Immature natural killer cell (primary cell): ENCODE results near the gene FLYWCH1. TPM values are rescaled to one million over a fixed set of nuclear protein-coding genes. Genes with fewer than 3 reads are reported as not detected.
A peak's percentile ranks its signal among the peaks of the same experiment; 100 is the strongest.

Experiments
- DNase-seq, 3 donors: peaks; one replicate each; pipeline ENCODE4 v3.0.0; 2022; ENCODE audit warnings: mixed read lengths in 1 of 3
- H3K27ac Mint-ChIP-seq, 6 donors: one replicate each; pipeline ENCODE4 v1.8.0; 2020; ENCODE audit warnings: mixed read lengths in 6 of 6, mild to moderate bottlenecking in 5 of 6, inconsistent platforms in 4 of 6, moderate library complexity in 3 of 6
- H3K27me3 Mint-ChIP-seq, 3 donors: one replicate each; pipeline ENCODE4 v1.8.0; 2020 to 2021; ENCODE audit warnings: low read depth in 3 of 3, mild to moderate bottlenecking in 3 of 3, mixed read lengths in 3 of 3, moderate library complexity in 3 of 3, inconsistent platforms in 1 of 3
- H3K36me3 Mint-ChIP-seq, 3 donors: one replicate each; pipeline ENCODE4 v1.8.0; 2020; ENCODE audit warnings: mixed read lengths in 3 of 3, inconsistent platforms in 2 of 3, mild to moderate bottlenecking in 2 of 3
- H3K4me1 Mint-ChIP-seq, 2 donors: one replicate each; pipeline ENCODE4 v1.8.0; 2020; ENCODE audit warnings: inconsistent platforms in 2 of 2, mild to moderate bottlenecking in 2 of 2, mixed read lengths in 2 of 2, moderate library complexity in 1 of 2
- H3K4me3 Mint-ChIP-seq, 5 donors: one replicate each; pipeline ENCODE4 v1.8.0; 2020; ENCODE audit warnings: mild to moderate bottlenecking in 5 of 5, mixed read lengths in 5 of 5, inconsistent platforms in 3 of 5, moderate library complexity in 3 of 5
- H3K9me3 Mint-ChIP-seq, 6 donors: one replicate each; pipeline ENCODE4 v1.8.0; 2020; ENCODE audit warnings: mild to moderate bottlenecking in 6 of 6, mixed read lengths in 6 of 6, inconsistent platforms in 4 of 6, moderate library complexity in 3 of 6
- polyA plus RNA-seq, 3 donors: library from polyadenylated mRNA; unstranded; fragments of 300-500 nt; fragmentation: Illumina TruSeq; gene quantifications; one replicate each; pipeline ENCODE4 v1.2.3, GENCODE V29; 2021

The FLYWCH1 gene
- polyA plus RNA-seq, 3 donors from 2014 or later: 2.5 to 16.1 (median 4.8) TPM

DNA sequence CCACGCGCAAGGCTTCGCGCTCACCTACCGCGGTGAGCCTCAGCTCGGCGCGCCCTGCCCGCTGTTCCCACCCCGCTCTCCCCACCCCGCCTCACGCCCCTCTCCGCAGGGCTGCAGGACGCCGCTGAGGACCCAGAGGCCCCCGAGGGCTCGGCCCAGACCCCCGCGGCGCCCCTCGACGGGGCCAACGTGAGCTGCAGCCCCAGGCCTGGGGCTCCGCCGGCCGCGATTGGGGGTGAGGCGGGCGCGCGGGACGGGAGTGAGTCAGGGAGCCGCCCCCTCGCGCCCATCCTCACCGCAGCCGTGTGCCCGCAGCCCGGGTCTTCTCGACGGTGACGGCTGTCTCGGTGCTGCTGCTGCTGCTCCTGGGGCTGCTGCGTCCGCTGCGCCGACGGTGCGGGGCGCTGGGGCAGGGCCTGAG is 55.5 kb downstream of the FLYWCH1 start:
- no peak for DNase-seq
- no peaks in the 10 kb centered on the region for H3K9me3 Mint-ChIP-seq
- peaks cover 9 to 16% (median 14%) of the 10 kb centered on the region in 3 donors for H3K27me3 Mint-ChIP-seq
- H3K36me3 Mint-ChIP-seq: no peaks in the 10 kb centered on the region
- H3K4me1 Mint-ChIP-seq: peaks cover 17 to 29% of the 10 kb centered on the region in 2 donors
- no peak overlapping the region for H3K27ac Mint-ChIP-seq
- peak overlapping the region in 1 of 5 donors; percentile 12 for H3K4me3 Mint-ChIP-seq

GRCh38 chr16:2967721-2968161 is 56.0 kb downstream of the FLYWCH1 start:
- Mint-ChIP-seq H3K27me3 (peaks cover 9 to 14% (median 13%) of the 10 kb centered on the region in 3 donors), H3K9me3 (no peaks in the 10 kb centered on the region), H3K4me3 (peak overlapping the region in 3 of 5 donors; percentile 78 to 79 (median 79)), H3K27ac (no peak overlapping the region), H3K36me3 (no peaks in the 10 kb centered on the region), H3K4me1 (peaks cover 17 to 29% of the 10 kb centered on the region in 2 donors)
- DNase-seq: no peak

DNA sequence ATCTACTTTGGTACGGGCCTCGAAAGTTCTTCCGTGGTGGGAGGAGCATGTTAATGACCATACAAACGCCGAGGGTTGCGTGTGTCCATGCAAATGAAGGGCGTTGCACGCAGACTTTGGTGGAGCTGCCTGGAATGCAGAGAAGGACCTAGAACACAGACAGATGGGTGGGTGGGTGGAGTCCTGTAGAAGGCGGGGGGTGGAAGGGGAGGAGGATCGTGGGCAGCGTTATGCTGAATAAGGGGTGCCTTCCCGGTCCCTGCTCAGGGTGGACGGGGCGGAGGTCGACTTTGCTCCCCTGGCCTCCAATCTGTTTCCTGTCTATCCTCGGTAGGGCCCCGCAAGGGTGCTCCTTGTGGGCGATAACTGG is 56.6 kb downstream of the FLYWCH1 start:
- no peak for DNase-seq
- Mint-ChIP-seq H3K9me3 (no peaks in the 10 kb centered on the region), H3K27ac (no peak overlapping the region), H3K27me3 (peaks cover 9 to 14% (median 13%) of the 10 kb centered on the region in 3 donors), H3K4me3 (peak overlapping the region; percentile 76 to 80 (median 79)), H3K4me1 (peaks cover 17 to 29% of the 10 kb centered on the region in 2 donors), H3K36me3 (no peaks in the 10 kb centered on the region)

DNA sequence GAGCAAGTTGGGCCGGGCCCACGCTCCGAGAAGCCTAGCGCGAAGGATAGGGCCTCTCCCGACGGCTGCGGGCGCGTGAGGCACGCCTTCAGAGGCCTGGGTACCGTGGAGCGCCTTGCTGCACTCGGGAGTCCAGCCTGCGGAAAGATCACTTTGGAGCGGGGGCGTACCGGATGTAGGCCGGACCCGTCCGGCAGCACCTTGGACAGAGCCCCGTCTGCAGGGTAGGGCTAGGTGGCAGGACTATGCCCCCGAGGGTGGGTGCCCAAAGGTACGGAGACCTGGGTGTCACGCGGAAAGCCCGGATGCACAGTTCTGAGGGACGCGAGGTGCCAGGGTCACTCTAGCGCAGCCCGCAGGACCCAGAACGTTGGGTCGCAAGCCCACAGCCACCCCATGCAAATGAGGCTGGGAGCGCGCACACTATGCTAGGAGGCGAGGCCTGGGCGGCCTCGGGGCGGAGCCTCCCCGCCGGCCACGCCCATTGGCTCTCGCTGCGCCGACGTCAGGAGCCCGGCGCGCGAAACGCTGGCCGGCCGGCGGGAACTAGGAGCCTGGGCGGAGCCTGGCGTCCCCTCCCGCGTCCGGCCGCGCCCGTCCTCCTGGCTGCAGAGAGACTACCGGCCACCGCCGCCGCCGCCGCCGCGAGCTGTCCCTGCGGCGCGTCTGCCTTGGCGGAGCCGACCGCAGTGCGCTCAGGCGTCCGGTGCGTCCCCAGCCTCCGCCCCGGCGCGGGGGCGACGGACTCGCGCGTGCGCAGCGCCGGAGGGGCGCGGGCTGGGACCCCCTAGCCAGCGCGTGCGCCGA is 57.2 kb downstream of the FLYWCH1 start, which contains the start of gene PAQR4:
TSS of gene PAQR4 (plus strand) at position 611 of the 807 bp plus-strand sequence. CDS start 327 bp downstream, outside the sequence.
- H3K36me3 Mint-ChIP-seq: no peaks in the 10 kb centered on the region

GRCh38 chr16:2969545-2970521 is 58.1 kb downstream of the FLYWCH1 start:
- Mint-ChIP-seq H3K36me3 (no peaks in the 10 kb centered on the region), H3K27ac (no peak overlapping the region), H3K27me3 (peaks cover 9 to 13% (median 12%) of the 10 kb centered on the region in 3 donors), H3K4me1 (peaks cover 17 to 26% of the 10 kb centered on the region in 2 donors), H3K4me3 (peak overlapping the region; percentile 40 to 67 (median 51)), H3K9me3 (no peaks in the 10 kb centered on the region)
- peak; percentile 51 to 64 (median 53) for DNase-seq

More for the DNA sequence above, 57.2 kb downstream of the FLYWCH1 start, which contains the start of gene PAQR4:
- peak; percentile 80 to 83 (median 82) for DNase-seq
- Mint-ChIP-seq H3K4me1 (peaks cover 17 to 27% of the 10 kb centered on the region in 2 donors), H3K9me3 (no peaks in the 10 kb centered on the region), H3K27me3 (peaks cover 9 to 14% (median 13%) of the 10 kb centered on the region in 3 donors), H3K27ac (no peak within 1 kb of the TSS), H3K4me3 (peak within 1 kb of the TSS; percentile 76 to 80 (median 79))

- H3K4me1 Mint-ChIP-seq: peaks cover 12 to 20% of the 10 kb centered on the region in 2 donors
- H3K27ac Mint-ChIP-seq: no peak overlapping the region
- peak overlapping the region; percentile 40 to 55 (median 49) for H3K4me3 Mint-ChIP-seq
- no peaks in the 10 kb centered on the region for H3K9me3 Mint-ChIP-seq
- peaks cover 8 to 11% (median 9%) of the 10 kb centered on the region in 3 donors for H3K27me3 Mint-ChIP-seq
- no peaks in the 10 kb centered on the region for H3K36me3 Mint-ChIP-seq
- DNase-seq: no peak
Measured at GRCh38 chr16:2970563-2970962, 58.8 kb downstream of the FLYWCH1 start.

- no peak for DNase-seq
- H3K27ac Mint-ChIP-seq: no peak overlapping the region
- H3K36me3 Mint-ChIP-seq: no peaks in the 10 kb centered on the region
- H3K4me3 Mint-ChIP-seq: peak overlapping the region; percentile 40 to 55 (median 49)
- peaks cover 5 to 6% (median 6%) of the 10 kb centered on the region in 3 donors for H3K27me3 Mint-ChIP-seq
- H3K9me3 Mint-ChIP-seq: no peaks in the 10 kb centered on the region
- peaks cover 9 to 18% of the 10 kb centered on the region in 2 donors for H3K4me1 Mint-ChIP-seq
Measured at GRCh38 chr16:2971134-2971984, 59.6 kb downstream of the FLYWCH1 start.

- no peaks in the 10 kb centered on the region for H3K9me3 Mint-ChIP-seq
- no peaks in the 10 kb centered on the region for H3K36me3 Mint-ChIP-seq
- peaks cover 9 to 18% of the 10 kb centered on the region in 2 donors for H3K4me1 Mint-ChIP-seq
- peaks cover 5 to 6% (median 6%) of the 10 kb centered on the region in 3 donors for H3K27me3 Mint-ChIP-seq
- peak overlapping the region in 2 of 5 donors; percentile 21 to 26 for H3K4me3 Mint-ChIP-seq
- no peak for DNase-seq
- H3K27ac Mint-ChIP-seq: no peak overlapping the region
Measured at GRCh38 chr16:2971985-2972784, 60.5 kb downstream of the FLYWCH1 start.

DNA sequence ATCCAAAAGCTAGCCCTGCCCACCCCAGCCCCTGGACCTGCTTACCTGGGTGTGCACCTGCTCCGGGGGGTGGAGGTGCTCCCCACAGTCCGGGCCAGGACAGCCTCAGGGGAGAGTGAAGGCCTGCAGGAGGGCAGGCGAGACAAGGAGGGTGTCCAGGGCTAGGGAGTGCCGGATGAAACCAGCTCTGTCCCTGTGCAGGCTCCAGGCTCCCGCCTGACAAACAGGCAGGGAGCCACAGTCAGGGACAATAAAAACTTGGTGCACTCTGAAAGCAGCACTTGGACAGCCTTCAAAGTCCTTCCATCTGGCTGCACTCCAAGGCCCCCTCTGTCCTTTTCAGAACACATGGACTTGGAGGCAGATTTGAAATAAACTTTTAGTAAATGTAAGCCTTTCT is 61.4 kb downstream of the FLYWCH1 start:
- H3K4me3 Mint-ChIP-seq: no peak overlapping the region
- H3K27me3 Mint-ChIP-seq: peaks cover 4 to 6% (median 5%) of the 10 kb centered on the region in 3 donors
- H3K9me3 Mint-ChIP-seq: no peaks in the 10 kb centered on the region
- no peak for DNase-seq
- H3K27ac Mint-ChIP-seq: no peak overlapping the region
- H3K4me1 Mint-ChIP-seq: peaks cover 7 to 18% of the 10 kb centered on the region in 2 donors
- no peaks in the 10 kb centered on the region for H3K36me3 Mint-ChIP-seq

DNA sequence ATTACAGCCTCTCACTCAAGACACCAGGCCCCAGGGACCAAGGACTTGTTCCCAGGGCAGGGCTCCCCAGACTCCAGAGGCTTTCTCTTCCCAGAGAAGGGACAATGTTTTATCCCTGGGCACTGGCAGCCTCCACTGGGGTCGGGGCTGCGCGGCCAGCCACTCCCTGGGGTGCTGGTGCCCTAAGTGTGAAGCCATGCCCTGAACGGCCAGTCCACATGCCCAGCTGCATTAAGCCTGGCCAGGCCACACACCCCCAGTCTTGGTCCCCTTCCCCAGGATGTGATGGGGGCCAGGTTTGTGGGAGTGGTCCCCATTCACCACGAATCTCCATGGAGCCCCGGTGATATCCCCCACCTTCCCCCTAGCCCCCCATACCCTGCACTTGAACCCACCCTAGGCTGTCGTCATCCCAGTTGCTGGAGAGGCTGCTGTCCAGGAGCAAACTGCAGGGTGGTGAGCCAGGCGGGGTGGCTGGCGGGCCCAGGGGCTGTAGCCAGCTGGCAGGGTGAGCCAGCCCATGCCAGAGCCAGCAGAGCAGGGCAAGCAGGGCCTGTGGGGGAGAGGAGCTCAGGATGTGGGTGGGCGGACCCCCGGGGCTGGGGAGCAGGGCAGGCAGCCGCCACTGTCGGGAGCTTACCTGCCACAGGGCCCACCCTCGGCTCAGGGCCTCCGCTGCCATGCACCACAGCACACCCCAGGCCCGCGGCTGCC is 62.0 kb downstream of the FLYWCH1 start:
- Mint-ChIP-seq H3K27me3 (peaks cover 0 to 1% (median 0%) of the 10 kb centered on the region in 3 donors), H3K4me1 (peaks cover under 1 to 12% of the 10 kb centered on the region in 2 donors), H3K27ac (no peak overlapping the region), H3K9me3 (no peaks in the 10 kb centered on the region), H3K36me3 (no peaks in the 10 kb centered on the region), H3K4me3 (no peak overlapping the region)
- no peak for DNase-seq

GRCh38 chr16:2974319-2975056 is 62.8 kb downstream of the FLYWCH1 start:
- H3K4me3 Mint-ChIP-seq: no peak overlapping the region
- DNase-seq: no peak
- peaks cover 0 to 1% (median 0%) of the 10 kb centered on the region in 3 donors for H3K27me3 Mint-ChIP-seq
- no peaks in the 10 kb centered on the region for H3K9me3 Mint-ChIP-seq
- no peak overlapping the region for H3K27ac Mint-ChIP-seq
- peaks cover 0 to 10% of the 10 kb centered on the region in 2 donors for H3K4me1 Mint-ChIP-seq
- H3K36me3 Mint-ChIP-seq: no peaks in the 10 kb centered on the region
